Suppressor macrophage (primary cell): ENCODE data around the gene ANXA1.
"Not testable (repeated sequence)": the region's sequence is repeated elsewhere in the genome, so short reads cannot be mapped to it uniquely, and the experiment has no call there.

Experiments used
- DNase-seq, 4 experiments: peaks; one replicate each; pipeline ENCODE4 v3.0.0-alpha.2; 2020 to 2022

Gene ANXA1

GRCh38 chr9:73168298-73168934 is 16.8 kb downstream of the ANXA1 start:
- DNase-seq, result no peak

GRCh38 chr9:73170185-73170957 is 18.7 kb downstream of the ANXA1 start:
- DNase-seq, result no peak

DNA sequence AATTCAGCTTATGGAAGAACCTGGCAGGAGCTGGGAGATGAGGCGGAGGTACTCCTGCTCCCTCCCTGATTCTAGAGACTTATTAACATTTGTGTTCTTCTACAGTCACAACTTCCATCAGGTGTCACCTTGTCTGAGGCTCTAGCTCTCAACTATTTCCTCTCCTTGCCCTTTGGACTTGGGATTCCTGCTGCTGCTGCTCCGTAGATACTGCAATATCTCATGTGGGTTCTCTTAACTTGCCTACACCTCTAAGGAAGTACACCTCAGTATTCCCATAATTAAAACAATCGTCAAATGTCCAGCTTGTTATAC is 21.2 kb downstream of the ANXA1 start:
- no peak for DNase-seq

GRCh38 chr9:73173557-73174329 is 22.1 kb downstream of the ANXA1 start:
- no peak for DNase-seq

GRCh38 chr9:73174330-73174980 is 22.8 kb downstream of the ANXA1 start:
- DNase-seq, result no peak

DNA sequence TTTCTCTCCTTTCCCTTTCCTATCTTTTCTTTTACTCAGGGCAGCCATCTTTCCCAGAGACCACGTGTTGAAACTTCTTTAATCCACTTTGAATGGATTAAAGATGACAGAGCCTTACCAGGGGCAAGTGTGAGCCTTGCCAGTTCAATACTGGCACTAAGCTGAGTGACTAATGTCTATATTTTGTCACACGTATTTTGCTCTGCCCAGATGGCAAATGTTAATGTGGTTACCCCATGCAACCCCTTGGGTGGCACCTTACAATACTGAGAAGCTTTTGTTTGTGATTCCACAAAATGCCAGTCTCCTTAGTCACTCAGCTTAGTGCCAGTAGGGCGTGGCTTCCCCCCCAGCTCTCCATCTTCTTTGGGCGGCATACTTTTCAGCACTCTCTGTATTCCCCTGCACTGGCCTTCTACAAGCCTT is 24.8 kb downstream of the ANXA1 start:
- DNase-seq, result no peak

- peak in 1 of 4 experiments; percentile 13 for DNase-seq
These were observed 26.4 kb downstream of the ANXA1 start for GRCh38 chr9:73178044-73178443.

GRCh38 chr9:73179589-73179988 is 27.9 kb downstream of the ANXA1 start:
- peak in 3 of 4 experiments; percentile 40 to 68 (median 56) for DNase-seq

GRCh38 chr9:73180403-73180802 is 28.7 kb downstream of the ANXA1 start:
- DNase-seq, result no peak

- DNase-seq, result no peak
These were observed 31.3 kb downstream of the ANXA1 start for GRCh38 chr9:73182928-73183327.

DNA sequence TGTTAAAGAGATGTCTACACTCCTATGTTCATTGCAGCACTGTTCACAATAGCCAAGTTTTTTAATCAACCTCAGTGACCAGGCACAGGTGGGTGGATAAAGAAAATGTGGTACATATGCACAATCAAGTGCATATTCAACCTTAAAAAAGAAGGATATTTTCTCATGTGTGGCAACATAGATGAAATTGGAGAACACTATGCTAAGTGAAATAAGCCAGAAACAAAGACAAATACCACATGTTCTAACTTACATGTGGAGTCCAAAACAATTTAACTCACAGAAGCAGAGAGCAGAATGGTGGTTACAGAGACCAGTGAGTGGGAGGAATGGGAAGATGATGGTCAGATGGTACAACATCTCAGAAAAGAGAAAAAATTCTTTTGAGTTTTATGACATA is 31.8 kb downstream of the ANXA1 start:
- DNase-seq, result no peak

- peak in 3 of 4 experiments; percentile 8 to 86 (median 74) for DNase-seq
These were observed 32.5 kb downstream of the ANXA1 start for GRCh38 chr9:73183917-73184861.

GRCh38 chr9:73191109-73191508 is 39.4 kb downstream of the ANXA1 start:
- not testable (repeated sequence) for DNase-seq

GRCh38 chr9:73194284-73194683 is 42.6 kb downstream of the ANXA1 start:
- DNase-seq, result no peak

DNA sequence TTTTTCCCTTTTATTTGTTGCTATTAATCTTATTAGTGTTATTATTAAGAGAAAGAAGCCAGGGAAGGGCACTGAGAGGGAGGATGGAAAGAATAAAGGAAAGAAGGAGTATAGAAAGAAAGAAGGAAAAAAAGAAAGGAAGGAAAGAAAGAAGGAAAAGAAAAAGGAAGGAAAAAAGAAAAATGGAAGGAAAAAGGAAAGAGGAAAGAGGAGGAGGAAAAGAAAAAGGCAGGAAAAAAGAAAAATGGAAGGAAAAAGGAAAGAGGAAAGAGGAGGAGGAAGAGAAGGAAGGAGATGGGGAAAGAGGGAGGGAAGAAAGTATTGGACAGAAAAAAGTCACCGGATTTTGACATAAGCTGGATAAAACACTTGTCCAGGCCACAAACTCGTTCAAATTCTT is 47.8 kb downstream of the ANXA1 start:
- no peak for DNase-seq

- DNase-seq, result peak in 1 of 4 experiments; percentile 11
These were observed 48.2 kb downstream of the ANXA1 start for GRCh38 chr9:73199886-73200285.

DNA sequence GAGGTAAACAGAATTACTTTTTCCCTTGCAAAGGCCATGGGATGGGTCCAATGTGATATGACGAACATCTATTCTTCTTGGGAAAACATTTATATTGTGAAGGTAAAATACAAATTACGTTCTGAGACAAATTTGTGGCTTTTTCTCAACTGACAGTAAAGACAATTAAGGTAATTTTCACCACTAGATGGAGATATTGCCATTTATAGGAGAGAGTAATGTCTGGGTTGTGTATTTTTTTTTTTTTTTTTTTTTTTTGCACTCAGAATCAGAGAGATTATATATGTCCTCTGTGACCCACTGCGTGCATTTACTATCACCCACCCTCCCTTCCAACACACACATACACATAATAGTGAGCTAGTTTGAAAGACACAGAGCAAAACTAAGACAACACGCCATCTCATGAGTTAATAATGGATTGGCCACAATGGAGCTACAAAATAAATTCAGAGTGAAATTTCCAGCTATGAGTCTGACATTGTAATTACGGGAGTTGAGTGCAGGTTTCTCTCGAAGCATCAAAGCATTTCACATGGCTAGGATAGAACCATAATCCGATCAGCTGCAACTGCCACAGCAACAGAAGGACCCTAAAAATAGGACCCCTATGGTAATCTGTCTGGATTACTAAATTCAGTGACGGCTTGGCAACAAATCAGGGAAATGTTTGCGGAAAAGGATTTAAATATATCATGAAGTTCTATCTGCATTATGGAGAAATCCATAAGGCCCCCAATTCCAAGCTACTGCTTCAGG is 49.2 kb downstream of the ANXA1 start:
- peak in 2 of 4 experiments; percentile 73 to 88 for DNase-seq

- DNase-seq, result peak in 3 of 4 experiments; percentile 38 to 65 (median 40)
These were observed 51.3 kb downstream of the ANXA1 start for GRCh38 chr9:73202980-73203379.

- DNase-seq, result peak in 1 of 4 experiments; percentile 36
These were observed 53.3 kb downstream of the ANXA1 start for GRCh38 chr9:73204936-73205335.

- DNase-seq, result peak in 2 of 4 experiments; percentile 18 to 52
These were observed 55.2 kb downstream of the ANXA1 start for GRCh38 chr9:73206851-73207250.
